Middle frontal gyrus (tissue), 1 donor: ENCODE data around the gene PGAP6.
"Not testable (repeated sequence)": the region's sequence is repeated elsewhere in the genome, so short reads cannot be mapped to it uniquely, and the experiment has no call there.

Experiments used
- DNase-seq: peaks from one replicate; pipeline ENCODE4 v3.0.0-alpha.2; 2015; ENCODE audit warnings: low spot score; ENCODE audit errors: extremely low spot score

The PGAP6 gene

GRCh38 chr16:351804-352520 lies 29.8 kb downstream of the PGAP6 start:
- DNase-seq: no peak

GRCh38 chr16:350203-350602 lies 31.6 kb downstream of the PGAP6 start:
- DNase-seq: no peak

- DNase-seq: no peak
Measured at GRCh38 chr16:349211-349610, 32.6 kb downstream of the PGAP6 start.

- not testable (repeated sequence) for DNase-seq
Measured at GRCh38 chr16:348495-348894, 33.3 kb downstream of the PGAP6 start.

GRCh38 chr16:347203-347602 lies 34.6 kb downstream of the PGAP6 start:
- DNase-seq: no peak

- no peak for DNase-seq
Measured at GRCh38 chr16:346587-346986, 35.2 kb downstream of the PGAP6 start.

GRCh38 chr16:345772-346171 lies 36.0 kb downstream of the PGAP6 start:
- no peak for DNase-seq

GRCh38 chr16:342455-343213 lies 39.1 kb downstream of the PGAP6 start:
- DNase-seq: no peak

GRCh38 chr16:341974-342336 lies 39.8 kb downstream of the PGAP6 start:
- DNase-seq: not testable (repeated sequence)

- DNase-seq: not testable (repeated sequence)
Measured at GRCh38 chr16:341095-341973, 40.4 kb downstream of the PGAP6 start.

- DNase-seq: no peak
Measured at GRCh38 chr16:340370-341091, 41.2 kb downstream of the PGAP6 start.

GRCh38 chr16:339680-340079 lies 42.1 kb downstream of the PGAP6 start:
- DNase-seq: no peak

- DNase-seq: no peak
Measured at GRCh38 chr16:337975-338575, 43.7 kb downstream of the PGAP6 start.

- DNase-seq: no peak
Measured at GRCh38 chr16:337437-337836, 44.3 kb downstream of the PGAP6 start.

GRCh38 chr16:336269-336668 lies 45.5 kb downstream of the PGAP6 start:
- no peak for DNase-seq

GRCh38 chr16:334861-335632 lies 46.7 kb downstream of the PGAP6 start:
- not testable (repeated sequence) for DNase-seq

GRCh38 chr16:334164-334832 lies 47.5 kb downstream of the PGAP6 start:
- DNase-seq: not testable (repeated sequence)

- no peak for DNase-seq
Measured at GRCh38 chr16:333406-334094, 48.2 kb downstream of the PGAP6 start.
